ENCODE data around the gene TGFBR2. TPM values are rescaled to one million over a fixed set of nuclear protein-coding genes. Genes with fewer than 3 reads are reported as not detected.

The TGFBR2 gene
- total RNA-seq, 1 experiment from 2014 or later, result 45.9 TPM

GRCh38 chr3:30664459-30664858 is 58.1 kb downstream of the TGFBR2 start:
- BruUV-seq (replicated peaks), result no TSS peak
- intact Hi-C loops (cut with micrococcal nuclease; ENCODE audit: unreplicated experiment) (no loop called here), in situ Hi-C loops (cut with HindIII; ENCODE audit: low pct_unique_long_range_greater_than_20kb, low sequenced_read_pairs) (no loop called here)
- ChIA-PET CTCF (no interaction called here), POLR2A (no interaction called here)
- H3K27me3 ChIP-seq (ENCODE audit: control insufficient read depth, insufficient read depth, low read length), result no peaks in the 10 kb centered on the region
- H3K4me1 ChIP-seq (ENCODE audit: control insufficient read depth, insufficient read depth, low read length), result peaks cover 19% of the 10 kb centered on the region
- no peak overlapping the region for H3K27ac ChIP-seq (ENCODE audit: low read length)
- no peaks in the 10 kb centered on the region for H3K9me3 ChIP-seq (ENCODE audit: control insufficient read depth, insufficient read depth, low read depth, low read length)
- H3K36me3 ChIP-seq (ENCODE audit: control insufficient read depth, insufficient read depth, low read length), result peaks cover 3% of the 10 kb centered on the region; the same call in 1 of the 2 replicates
- no peak overlapping the region for H3K4me3 ChIP-seq (ENCODE audit: low read depth in 2 of 2, low read length in 2 of 2)
- DNase-seq (ENCODE audit: low read depth, low spot score), result no peak
- ATAC-seq, result no peak
- no peak for TF ChIP-seq REST (IDR thresholded peaks at IDR 0.05; ENCODE audit: insufficient read depth in 1 of 2, low read depth in 2 of 2, low read length in 1 of 2)
- TF ChIP-seq SIN3A (IDR thresholded peaks at IDR 0.05; ENCODE audit: borderline replicate concordance, insufficient read depth, low read depth, low read length), result no peak
- no peak for TF ChIP-seq CTCF (IDR thresholded peaks at IDR 0.05)
- no peak for TF ChIP-seq TCF7L2 (IDR thresholded peaks at IDR 0.05; ENCODE audit: low read depth, low read length)
- TF ChIP-seq POLR2AphosphoS5 (IDR thresholded peaks at IDR 0.05; ENCODE audit: low read depth, low read length), result no peak

- BruUV-seq (replicated peaks), result no TSS peak
- H3K27ac ChIP-seq (ENCODE audit: low read length), result peak overlapping the region; percentile 17; the same call in 1 of the 2 replicates
- CTCF ChIA-PET, result no interaction called here
- POLR2A ChIA-PET, result no interaction called here
- intact Hi-C loops (cut with micrococcal nuclease; ENCODE audit: unreplicated experiment) (no loop called here), in situ Hi-C loops (cut with HindIII; ENCODE audit: low pct_unique_long_range_greater_than_20kb, low sequenced_read_pairs) (no loop called here)
- no peaks in the 10 kb centered on the region for H3K9me3 ChIP-seq (ENCODE audit: control insufficient read depth, insufficient read depth, low read depth, low read length)
- TF ChIP-seq CTCF (IDR thresholded peaks at IDR 0.05), result no peak
- TF ChIP-seq POLR2AphosphoS5 (IDR thresholded peaks at IDR 0.05; ENCODE audit: low read depth, low read length), result no peak
- no peak for TF ChIP-seq SIN3A (IDR thresholded peaks at IDR 0.05; ENCODE audit: borderline replicate concordance, insufficient read depth, low read depth, low read length)
- no peak for TF ChIP-seq REST (IDR thresholded peaks at IDR 0.05; ENCODE audit: insufficient read depth in 1 of 2, low read depth in 2 of 2, low read length in 1 of 2)
- TF ChIP-seq TCF7L2 (IDR thresholded peaks at IDR 0.05; ENCODE audit: low read depth, low read length), result no peak
- ATAC-seq (no peak), DNase-seq (ENCODE audit: low read depth, low spot score) (no peak)
- H3K4me3 ChIP-seq (ENCODE audit: low read depth in 2 of 2, low read length in 2 of 2), result no peak overlapping the region
- H3K4me1 ChIP-seq (ENCODE audit: control insufficient read depth, insufficient read depth, low read length), result peaks cover 15% of the 10 kb centered on the region
- peaks cover 3% of the 10 kb centered on the region; the same call in 1 of the 2 replicates for H3K36me3 ChIP-seq (ENCODE audit: control insufficient read depth, insufficient read depth, low read length)
- no peaks in the 10 kb centered on the region for H3K27me3 ChIP-seq (ENCODE audit: control insufficient read depth, insufficient read depth, low read length)
These were observed 58.5 kb downstream of the TGFBR2 start for GRCh38 chr3:30664884-30665283.

Data from Panc1 (cell line).